ENCODE results near the gene CADM2. TPM values are rescaled to one million over a fixed set of nuclear protein-coding genes. Genes with fewer than 3 reads are reported as not detected.

The CADM2 gene
- total and polyA plus RNA-seq, 2 donors (not counting 3 experiments of a cell fraction or from before 2014, with no cell fraction given), result not detected

- dilution Hi-C loops (cut with MboI; ENCODE audit: extremely low pct_ligation_motif_present, low sequenced_read_pairs), result no loop called here
- no peaks in the 10 kb centered on the region for H3K79me2 ChIP-seq (ENCODE audit: control insufficient read depth, insufficient read depth, low read length)
- H3K4me2 ChIP-seq (ENCODE audit: insufficient read depth, low read length), result no peak overlapping the region
- no TSS peak for BruUV-seq (replicated peaks)
- ChIA-PET CTCF (no interaction called here), POLR2A (no interaction called here)
- H3K4me1 ChIP-seq (ENCODE audit: control insufficient read depth, extremely low read depth, insufficient read depth, low read length), result no peaks in the 10 kb centered on the region
- H3K27ac ChIP-seq (ENCODE audit: insufficient read depth, low read depth, low read length), result no peak overlapping the region
- DNase-seq (ENCODE audit: low read depth, low spot score), result no peak
- intact Hi-C loops (cut with micrococcal nuclease), result no loop called here
- H3K9me3 ChIP-seq (replicated peaks; ENCODE audit: control insufficient read depth, insufficient read depth, low read length), result peaks cover 3% of the 10 kb centered on the region
- H4K20me1 ChIP-seq (replicated peaks; ENCODE audit: control insufficient read depth, extremely low read depth, insufficient read depth, low read length), result no peaks in the 10 kb centered on the region
- FAIRE-seq, result no peak
- TF ChIP-seq POLR2AphosphoS5 (IDR thresholded peaks at IDR 0.05; ENCODE audit: insufficient read depth, low read depth, low read length) (no peak), JUN (IDR thresholded peaks at IDR 0.05; ENCODE audit: borderline replicate concordance, insufficient read depth, insufficient read length, low read depth) (no peak), CTCF (IDR thresholded peaks at IDR 0.05; ENCODE audit: extremely low read depth in 1 of 2, insufficient read depth in 1 of 2, low read depth in 1 of 2, low read length in 2 of 2) (no peak), POLR2A (IDR thresholded peaks at IDR 0.05; ENCODE audit: low read depth, low read length) (no peak), FOS (IDR thresholded peaks at IDR 0.05; ENCODE audit: borderline replicate concordance, insufficient read depth, low read length) (no peak), EZH2 (IDR thresholded peaks at IDR 0.05; ENCODE audit: borderline replicate concordance, low read depth, low read length, severe bottlenecking) (no peak), MYC (IDR thresholded peaks at IDR 0.05; ENCODE audit: low read depth, low read length) (no peak), GATA2 (IDR thresholded peaks at IDR 0.05; ENCODE audit: insufficient read depth, insufficient read length, low read depth, low read length) (no peak)
- TF ChIP-seq, protein P1, sequence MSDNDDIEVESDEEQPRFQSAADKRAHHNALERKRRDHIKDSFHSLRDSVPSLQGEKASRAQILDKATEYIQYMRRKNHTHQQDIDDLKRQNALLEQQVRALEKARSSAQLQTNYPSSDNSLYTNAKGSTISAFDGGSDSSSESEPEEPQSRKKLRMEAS (IDR thresholded peaks at IDR 0.05; ENCODE audit: insufficient read depth, insufficient read length), result no peak
- H2AFZ ChIP-seq (ENCODE audit: low read depth, low read length), result no peak overlapping the region
- no peak overlapping the region for H3K9ac ChIP-seq (replicated peaks; ENCODE audit: extremely low read depth, insufficient read depth, low read length)
- no peak overlapping the region for H3K4me3 ChIP-seq (replicated peaks in 1 of 3; ENCODE audit: insufficient read depth in 1 of 3, low read depth in 1 of 3, low read length in 3 of 3)
- H3K9me1 ChIP-seq (replicated peaks; ENCODE audit: control insufficient read depth, extremely low read depth, insufficient read depth, low read length), result no peaks in the 10 kb centered on the region
- no peaks in the 10 kb centered on the region for H3K27me3 ChIP-seq (ENCODE audit: control insufficient read depth in 2 of 2, insufficient read depth in 2 of 2, low read length in 2 of 2)
- no peaks in the 10 kb centered on the region for H3K36me3 ChIP-seq (ENCODE audit: control insufficient read depth in 2 of 2, extremely low read depth in 1 of 2, insufficient read depth in 2 of 2, low read length in 2 of 2)
These were observed 1145.4 kb downstream of the CADM2 start for GRCh38 chr3:86104154-86104553.
